NCI-H82 treated with DMSO at 0.1 percent for 48 hours (cell line): ENCODE data around the gene RASA1.

Source experiments
- DNase-seq: peaks from one replicate; lab custom pipeline; 2025; ENCODE audit not compliant: unreplicated experiment; lab: John Stamatoyannopoulos, UW

Gene RASA1

DNA sequence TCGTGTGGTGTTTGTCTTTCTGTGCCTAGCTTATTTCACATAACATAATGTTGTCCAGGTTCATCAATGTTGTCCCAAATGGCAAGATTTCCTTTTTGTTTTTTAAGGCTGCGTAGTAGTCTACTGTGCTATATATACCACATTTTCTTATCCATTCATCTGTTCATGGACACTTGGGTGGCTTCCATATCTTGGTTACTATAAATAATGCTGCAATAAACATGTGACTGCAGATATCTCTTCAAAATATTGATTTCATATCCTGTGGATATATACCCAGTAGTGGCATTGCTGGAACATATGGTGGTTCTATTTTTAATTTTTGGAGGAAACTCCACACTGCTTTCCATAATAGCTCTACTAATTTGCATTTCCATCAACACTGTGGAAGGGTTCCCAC is 170.5 kb downstream of the RASA1 start:
- DNase-seq: no peak
